ENCODE measurements around the gene USP47. TPM values are rescaled to one million over a fixed set of nuclear protein-coding genes. Genes with fewer than 3 reads are reported as not detected.

USP47 gene
- total and polyA plus RNA-seq, 8 donors: 16.2 to 32.3 (median 21.3) TPM

- no peak overlapping the region for H3K27ac ChIP-seq
- H3K4me3 ChIP-seq: no peak overlapping the region
- no peak for TF ChIP-seq CTCF (IDR thresholded peaks at IDR 0.05)
- FAIRE-seq: no peak
- intact Hi-C loops (cut with DNase I): no loop called here
- H3K4me1 ChIP-seq: peaks cover 28 to 33% (median 30%) of the 10 kb centered on the region in 3 donors
- no peak for ATAC-seq
- 74 to 77% methylated on average over 12 of the region's 12 CpGs for WGBS, 2 donors
- H3K36me3 ChIP-seq: no peaks in the 10 kb centered on the region
- H3K27me3 ChIP-seq: no peaks in the 10 kb centered on the region
- DNase-seq: no peak
- no peaks in the 10 kb centered on the region for H3K9me3 ChIP-seq
Observed at GRCh38 chr11:11860103-11860979, 18.6 kb downstream of the USP47 start.

GRCh38 chr11:11862999-11863398 lies 21.2 kb downstream of the USP47 start:
- FAIRE-seq: no peak
- H3K9me3 ChIP-seq: no peaks in the 10 kb centered on the region
- H3K27me3 ChIP-seq: no peaks in the 10 kb centered on the region
- H3K36me3 ChIP-seq: no peaks in the 10 kb centered on the region
- no peak overlapping the region for H3K27ac ChIP-seq
- TF ChIP-seq CTCF (IDR thresholded peaks at IDR 0.05): no peak
- 86 to 91% methylated on average over 2 of the region's 2 CpGs for WGBS, 2 donors
- no peak overlapping the region for H3K4me3 ChIP-seq
- peaks cover 10 to 15% (median 11%) of the 10 kb centered on the region in 3 donors for H3K4me1 ChIP-seq
- ATAC-seq: no peak
- intact Hi-C loops (cut with DNase I): no loop called here
- no peak for DNase-seq

GRCh38 chr11:11864332-11864731 lies 22.6 kb downstream of the USP47 start:
- no peak for TF ChIP-seq CTCF (IDR thresholded peaks at IDR 0.05)
- FAIRE-seq (no peak), ATAC-seq (no peak), DNase-seq (no peak)
- Histone ChIP-seq H3K27ac (no peak overlapping the region), H3K9me3 (no peaks in the 10 kb centered on the region), H3K4me1 (peaks cover 0 to 5% (median 0%) of the 10 kb centered on the region in 3 donors), H3K27me3 (no peaks in the 10 kb centered on the region), H3K4me3 (no peak overlapping the region), H3K36me3 (no peaks in the 10 kb centered on the region)
- intact Hi-C loops (cut with DNase I): no loop called here
- 76 to 80% methylated on average over 3 of the region's 3 CpGs for WGBS, 2 donors

GRCh38 chr11:11864803-11865202 lies 23.0 kb downstream of the USP47 start:
- no peaks in the 10 kb centered on the region for H3K27me3 ChIP-seq
- no peak for TF ChIP-seq CTCF (IDR thresholded peaks at IDR 0.05)
- no peak for FAIRE-seq
- H3K4me3 ChIP-seq: no peak overlapping the region
- H3K36me3 ChIP-seq: no peaks in the 10 kb centered on the region
- H3K9me3 ChIP-seq: no peaks in the 10 kb centered on the region
- no peak for ATAC-seq
- no peak for DNase-seq
- H3K4me1 ChIP-seq: peaks cover 0 to 6% (median 1%) of the 10 kb centered on the region in 3 donors
- intact Hi-C loops (cut with DNase I): no loop called here
- H3K27ac ChIP-seq: no peak overlapping the region
- 98 to 100% methylated on average over 1 of the region's 1 CpG for WGBS, 2 donors

- H3K9me3 ChIP-seq: no peaks in the 10 kb centered on the region
- intact Hi-C loops (cut with DNase I): no loop called here
- H3K4me1 ChIP-seq: peaks cover 5 to 12% (median 8%) of the 10 kb centered on the region in 3 donors
- no peak for DNase-seq
- H3K36me3 ChIP-seq: no peaks in the 10 kb centered on the region
- H3K27me3 ChIP-seq: no peaks in the 10 kb centered on the region
- 42 to 54% methylated on average over 3 of the region's 3 CpGs for WGBS, 2 donors
- no peak for TF ChIP-seq CTCF (IDR thresholded peaks at IDR 0.05)
- ATAC-seq: no peak
- no peak overlapping the region for H3K4me3 ChIP-seq
- FAIRE-seq: no peak
- no peak overlapping the region for H3K27ac ChIP-seq
Observed at GRCh38 chr11:11865449-11865848, 23.7 kb downstream of the USP47 start.
